Activated T-helper 1 cell treated with anti-CD3 and anti-CD28 coated beads, Interleukin-2, amount 50 U/mL, for 16 hours (primary cell): ENCODE measurements around the gene TOMM20.
"Not testable (repeated sequence)": the region's sequence is repeated elsewhere in the genome, so short reads cannot be mapped to it uniquely, and the experiment has no call there.

Source experiments
- DNase-seq, 2 donors: peaks; one replicate each; pipeline ENCODE4 v3.0.0-alpha.2; 2020; ENCODE audit warnings: low read depth in 1 of 2, low spot score in 1 of 2

Gene TOMM20

DNA sequence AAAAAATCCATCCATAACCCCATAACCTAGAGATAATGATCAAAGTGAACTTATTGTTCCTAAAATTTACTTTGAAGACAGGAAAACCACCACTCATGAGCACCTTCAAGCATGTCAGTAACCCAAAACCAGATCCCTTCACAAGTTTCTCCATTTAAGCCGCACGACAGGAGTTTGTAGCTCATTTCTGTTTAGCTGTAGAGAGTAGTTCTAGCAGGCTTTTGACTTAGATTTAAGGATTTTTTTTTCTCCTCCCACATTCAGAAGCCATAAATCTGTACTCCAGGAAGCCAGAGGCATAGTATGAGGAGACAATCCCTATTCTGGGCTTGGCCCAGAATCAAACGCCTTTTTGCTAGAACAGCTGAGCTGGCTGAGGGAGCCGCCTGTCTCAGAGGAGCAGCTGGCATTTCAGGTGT is 25.6 kb downstream of the TOMM20 start:
- DNase-seq = no peak

DNA sequence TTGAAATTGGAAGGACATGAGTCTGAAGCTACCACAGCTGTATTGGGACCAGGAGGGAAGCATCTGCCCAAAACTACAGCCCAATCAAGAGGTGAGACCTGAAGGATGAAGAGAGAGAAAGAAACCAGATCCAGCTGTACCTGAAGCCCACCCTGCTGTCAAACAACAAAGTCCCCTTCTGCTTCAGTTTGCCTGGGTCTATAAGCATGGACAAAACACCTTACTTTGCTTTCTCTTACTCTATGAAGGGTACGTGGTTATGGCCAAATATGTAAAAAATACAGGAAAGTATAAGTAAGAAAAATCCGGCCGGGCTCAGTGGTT is 26.4 kb downstream of the TOMM20 start:
- no peak for DNase-seq

DNA sequence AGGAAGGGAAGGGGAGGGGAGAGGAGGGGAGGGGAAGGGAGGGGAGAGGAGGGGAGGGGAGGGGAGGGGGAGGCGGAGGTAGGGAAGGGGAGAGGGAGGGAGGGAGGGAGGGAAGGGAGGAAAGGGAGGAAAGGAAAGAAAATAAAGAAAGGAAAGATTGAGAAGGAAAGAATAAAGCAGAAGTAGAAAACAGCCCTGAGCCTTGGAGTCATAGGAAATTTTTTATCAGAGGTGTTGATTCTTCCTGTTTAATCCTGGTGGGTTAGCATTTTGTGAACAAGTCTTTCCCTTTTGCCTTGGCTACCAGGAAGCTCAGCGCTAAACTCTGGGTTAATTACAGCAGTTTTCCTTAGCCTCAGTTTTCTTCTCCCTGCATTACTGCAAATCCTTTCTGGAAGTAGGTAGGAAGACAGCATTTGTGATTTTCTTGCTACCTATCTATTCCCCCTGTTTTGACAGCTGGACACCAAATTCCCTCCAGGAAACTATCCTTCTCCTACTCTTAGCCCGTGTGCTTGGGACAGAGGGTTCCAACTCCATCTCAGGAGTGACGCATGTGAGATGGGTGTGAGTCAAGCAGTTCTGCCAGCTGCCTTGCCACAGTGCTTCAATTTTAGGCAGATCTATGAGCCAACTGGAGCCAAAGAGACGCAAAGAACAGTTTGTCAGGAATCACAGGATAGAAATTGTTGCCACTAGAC is 26.9 kb downstream of the TOMM20 start:
- no peak for DNase-seq

DNA sequence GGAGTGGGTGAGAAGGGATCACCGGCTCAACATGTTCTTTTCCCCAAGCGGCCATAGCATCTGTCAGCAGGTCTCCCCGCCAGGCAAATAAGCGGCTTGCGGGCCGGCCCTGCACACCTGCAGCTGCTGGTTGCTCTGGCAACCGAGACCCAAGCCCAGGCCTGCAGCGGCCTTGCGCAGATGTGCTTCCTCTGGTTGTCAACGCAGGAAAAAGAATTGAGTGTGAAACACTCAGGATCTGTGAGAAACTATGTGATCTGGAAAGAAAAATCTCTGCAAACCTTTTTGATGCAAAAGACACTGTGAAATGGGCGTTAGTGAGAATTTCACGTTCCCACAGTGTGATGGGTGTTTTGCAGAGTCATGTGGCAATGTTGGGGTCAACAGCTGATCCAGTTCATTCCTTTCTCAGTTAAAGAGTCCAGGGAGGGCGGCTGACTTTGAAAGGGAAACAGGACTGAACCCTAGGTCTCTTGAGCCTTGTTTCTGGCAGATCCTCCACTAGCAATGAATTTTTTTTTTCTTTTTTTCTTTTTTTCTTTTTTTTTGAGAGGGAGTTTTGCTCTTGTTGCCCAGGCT is 28.4 kb downstream of the TOMM20 start:
- no peak for DNase-seq

DNA sequence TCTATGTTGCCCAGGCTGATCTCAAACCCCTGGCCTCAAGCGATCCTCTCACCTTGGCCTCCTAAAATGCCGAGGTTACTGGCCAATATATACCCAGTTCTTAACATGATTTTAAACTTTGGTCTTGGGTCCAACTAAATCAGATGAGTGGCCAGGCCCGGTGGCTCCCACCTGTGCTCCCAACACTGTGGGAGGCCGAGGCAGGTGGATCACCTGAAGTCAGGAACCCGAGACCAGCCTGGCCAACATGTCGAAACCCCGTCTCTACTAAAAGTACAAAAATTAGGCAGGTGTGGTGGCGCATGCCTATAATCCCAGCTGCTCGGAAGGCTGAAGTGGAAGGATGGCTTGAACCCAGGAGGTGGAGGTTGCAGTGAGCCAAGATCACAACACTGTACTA is 29.6 kb downstream of the TOMM20 start:
- no peak for DNase-seq

DNA sequence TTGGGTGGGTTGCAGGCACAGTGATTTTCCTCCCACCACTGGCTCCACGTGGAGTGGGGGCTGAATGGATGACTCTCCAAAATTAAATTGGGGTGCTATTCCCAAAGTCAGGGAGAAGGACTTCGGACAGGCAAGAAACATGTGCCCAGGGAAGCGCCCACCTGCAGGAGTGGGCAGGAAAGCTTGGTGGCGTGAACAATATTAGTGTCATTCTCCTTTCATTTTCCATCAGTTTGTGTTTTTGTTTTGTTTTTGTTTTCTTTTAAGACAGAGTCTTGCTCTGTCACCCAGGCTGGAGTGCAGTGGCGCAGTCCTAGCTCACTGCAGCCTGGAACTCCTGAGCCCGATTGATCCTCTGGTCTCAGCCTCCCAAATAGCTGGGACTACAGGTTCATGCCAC is 30.1 kb downstream of the TOMM20 start:
- no peak for DNase-seq

DNA sequence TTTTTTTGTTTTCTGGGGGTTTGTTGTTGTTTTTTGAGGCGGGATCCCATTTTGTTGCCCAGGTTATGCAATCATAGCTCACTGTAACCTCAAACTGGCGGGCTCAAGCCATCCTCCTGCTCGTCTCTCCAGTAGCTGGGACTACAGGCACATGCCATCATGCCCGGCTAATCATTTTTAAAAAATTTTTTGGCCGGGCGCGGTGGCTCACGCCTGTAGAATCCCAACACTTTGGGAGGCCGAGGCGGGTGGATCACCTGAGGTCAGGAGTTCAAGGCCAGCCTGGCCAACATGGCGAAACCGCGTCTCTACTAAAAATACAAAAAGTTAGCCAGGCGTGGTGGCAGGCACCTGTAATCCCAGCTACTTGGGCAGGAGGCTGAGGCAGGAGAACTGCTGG is 31.1 kb downstream of the TOMM20 start:
- DNase-seq = not testable (repeated sequence)

DNA sequence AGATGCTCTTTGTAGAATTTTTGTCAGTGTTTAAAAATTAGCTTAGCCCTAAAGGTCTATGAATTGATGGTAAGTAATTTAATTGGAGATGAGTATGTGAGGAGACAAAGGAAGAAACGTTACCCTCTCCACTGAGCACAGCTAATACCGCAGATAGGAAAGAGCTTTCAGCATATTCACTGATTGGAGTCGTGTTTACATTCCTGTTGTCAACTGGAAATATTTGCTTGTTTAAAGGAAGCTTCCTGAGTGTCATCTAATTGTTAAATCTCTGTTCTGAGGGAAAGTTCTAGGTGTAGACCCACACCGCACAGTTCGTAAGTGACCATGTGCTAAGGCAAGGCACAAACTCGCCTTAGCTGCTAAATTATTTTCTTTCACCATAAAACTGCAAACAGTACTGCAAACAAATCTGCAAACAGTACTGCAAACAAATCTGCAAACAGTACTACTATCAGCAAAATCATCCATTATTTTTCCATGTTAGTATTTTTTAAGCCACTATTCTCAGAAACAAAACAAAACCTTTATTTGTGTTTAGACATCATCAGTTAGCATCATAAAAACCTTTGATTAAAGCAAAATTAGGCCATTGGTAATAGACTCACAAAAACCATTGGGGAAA is 32.6 kb downstream of the TOMM20 start:
- no peak for DNase-seq

DNA sequence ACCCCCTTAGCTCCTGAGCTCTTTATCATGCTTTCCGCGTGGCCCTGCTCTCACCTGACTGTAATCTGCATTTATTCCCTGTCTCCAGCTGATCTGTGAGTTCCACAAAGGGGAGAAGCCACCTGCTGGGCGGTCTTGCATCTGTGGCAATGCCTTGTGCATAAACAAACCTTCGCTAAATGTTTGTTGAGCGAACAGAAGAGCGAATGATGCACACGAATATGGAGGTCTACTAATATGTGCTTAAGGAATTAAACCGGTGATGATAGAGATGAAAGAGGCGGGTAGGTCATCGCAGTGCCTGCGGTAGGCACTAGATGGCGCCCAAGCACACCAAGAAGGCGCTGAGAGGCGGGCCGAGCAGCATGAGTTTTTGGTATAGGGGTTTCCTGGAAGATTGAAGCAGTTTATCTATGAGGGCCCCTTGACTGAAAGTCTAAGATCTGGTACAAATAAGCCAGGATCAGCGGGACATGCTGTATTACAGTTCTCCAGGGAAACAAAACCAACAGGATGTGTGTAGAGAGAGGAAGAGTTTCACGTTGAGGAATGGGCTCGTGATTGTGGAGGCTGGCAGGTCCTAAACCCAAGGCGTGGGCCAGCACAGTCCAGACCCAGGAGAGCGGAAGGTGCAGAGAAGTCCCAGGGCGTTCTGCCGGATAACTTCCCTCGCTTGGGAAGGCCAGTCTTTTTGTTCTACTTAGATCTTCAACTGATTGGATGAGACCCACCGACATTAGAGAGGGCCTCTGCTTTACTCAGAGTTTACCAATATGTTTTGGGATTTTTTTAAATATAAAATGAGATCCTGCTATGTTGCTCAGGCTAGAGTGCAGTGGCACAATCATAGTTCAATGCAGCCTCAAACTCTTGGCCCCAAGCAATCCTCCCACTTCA is 34.7 kb downstream of the TOMM20 start:
- DNase-seq = peak; percentile 70 to 78

DNA sequence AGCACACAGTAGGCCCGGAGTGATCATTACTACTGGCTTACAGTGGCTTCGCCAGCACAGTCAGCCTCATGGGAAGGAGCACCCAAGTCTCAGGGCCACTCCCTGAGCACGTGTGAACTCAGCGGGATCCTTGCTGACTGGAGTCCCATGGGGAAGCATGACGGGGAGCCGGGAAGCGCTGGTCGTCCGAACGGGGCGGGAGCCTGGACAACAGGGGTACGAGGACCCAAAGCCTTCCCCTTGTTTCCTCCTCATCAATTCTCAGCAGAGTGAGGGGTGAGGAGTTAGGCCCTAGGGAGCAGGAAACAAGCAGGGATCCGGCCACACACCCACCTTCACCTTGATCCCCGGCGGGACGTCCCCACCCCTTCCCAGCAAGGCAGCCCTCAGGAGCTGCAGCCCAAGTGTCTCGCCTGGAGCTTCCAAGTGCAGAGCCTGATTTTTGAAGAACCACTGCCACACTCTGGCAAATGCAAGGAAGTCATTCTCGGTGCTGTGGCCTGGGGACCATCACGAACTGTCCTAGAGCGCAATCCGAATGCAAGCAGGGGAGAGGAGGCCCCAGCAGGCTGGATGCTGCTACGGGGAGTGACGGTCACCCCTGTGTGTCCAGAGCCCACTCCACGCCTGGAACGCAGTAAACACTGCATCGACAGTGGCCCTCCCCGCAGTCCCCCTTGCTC is 35.5 kb downstream of the TOMM20 start:
- no peak for DNase-seq

DNA sequence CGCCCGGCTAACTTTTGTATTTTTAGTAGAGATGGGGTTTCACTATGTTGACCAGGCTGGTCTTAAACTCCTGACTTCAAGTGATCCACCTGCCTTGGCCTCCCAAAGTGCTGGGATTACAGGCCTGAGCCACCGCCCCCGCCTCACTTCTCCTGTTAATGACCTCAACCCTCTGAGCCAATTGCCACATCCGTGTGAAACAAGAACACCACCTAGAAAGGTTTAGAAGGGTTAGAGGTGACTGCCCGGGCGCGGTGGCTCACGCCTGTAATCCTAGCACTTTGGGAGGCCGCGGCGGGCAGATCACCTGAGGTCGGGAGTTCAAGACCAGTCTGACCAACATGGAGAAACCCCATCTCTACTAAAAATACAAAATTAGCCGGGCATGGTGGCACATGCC is 36.2 kb downstream of the TOMM20 start:
- not testable (repeated sequence) for DNase-seq

DNA sequence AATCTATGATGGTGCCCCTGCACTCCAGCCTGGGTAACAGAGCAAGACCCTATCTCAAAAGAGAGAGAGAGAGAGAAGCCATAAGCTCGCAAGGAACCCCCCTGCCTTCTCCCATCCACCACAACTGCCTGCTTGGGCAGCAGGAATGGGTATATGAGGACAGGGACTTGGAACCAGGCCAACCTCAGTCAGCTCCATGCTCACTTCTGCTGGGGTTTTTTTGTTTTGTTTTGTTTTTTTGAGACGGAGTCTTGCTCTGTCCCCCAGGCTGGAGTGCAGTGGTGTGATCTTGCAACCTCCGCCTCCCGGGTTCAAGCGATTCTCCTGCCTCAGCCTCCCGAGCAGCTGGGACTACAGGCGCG is 36.6 kb downstream of the TOMM20 start:
- DNase-seq = not testable (repeated sequence)

DNA sequence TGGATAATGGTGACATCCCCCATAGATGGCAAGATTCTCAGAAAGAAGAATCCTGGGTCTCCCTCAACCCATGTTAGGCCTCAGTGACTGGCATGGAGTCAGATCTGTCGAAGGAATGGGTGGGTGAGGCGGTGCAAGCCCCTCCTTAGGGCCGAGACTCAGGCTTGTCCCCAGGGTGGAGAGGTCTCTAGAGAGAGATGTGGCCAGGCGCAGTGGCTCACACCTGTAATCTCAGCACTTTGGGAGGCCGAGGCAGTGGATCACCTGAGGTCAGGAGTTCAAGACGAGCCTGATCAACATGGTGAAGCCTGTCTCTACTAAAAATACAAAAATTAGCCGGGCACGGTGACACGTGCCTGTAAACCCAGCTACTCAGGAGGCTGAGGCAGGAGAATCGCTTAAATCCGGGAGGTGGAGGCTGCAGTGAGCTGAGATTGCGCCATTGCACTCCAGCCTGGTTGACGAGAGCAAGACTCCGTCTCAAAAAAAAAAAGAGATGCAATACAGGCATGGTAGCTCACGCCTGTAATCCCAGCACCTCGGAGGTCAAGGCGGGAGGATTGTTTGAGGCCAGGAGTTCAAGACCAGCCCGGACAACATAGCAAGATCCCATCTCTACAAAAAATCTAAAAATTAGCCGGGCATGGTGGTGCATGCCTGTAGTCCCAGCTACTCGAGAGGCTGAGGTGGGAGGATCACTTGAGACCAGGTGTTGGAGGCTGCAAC is 37.2 kb downstream of the TOMM20 start:
- DNase-seq = not testable (repeated sequence)

DNA sequence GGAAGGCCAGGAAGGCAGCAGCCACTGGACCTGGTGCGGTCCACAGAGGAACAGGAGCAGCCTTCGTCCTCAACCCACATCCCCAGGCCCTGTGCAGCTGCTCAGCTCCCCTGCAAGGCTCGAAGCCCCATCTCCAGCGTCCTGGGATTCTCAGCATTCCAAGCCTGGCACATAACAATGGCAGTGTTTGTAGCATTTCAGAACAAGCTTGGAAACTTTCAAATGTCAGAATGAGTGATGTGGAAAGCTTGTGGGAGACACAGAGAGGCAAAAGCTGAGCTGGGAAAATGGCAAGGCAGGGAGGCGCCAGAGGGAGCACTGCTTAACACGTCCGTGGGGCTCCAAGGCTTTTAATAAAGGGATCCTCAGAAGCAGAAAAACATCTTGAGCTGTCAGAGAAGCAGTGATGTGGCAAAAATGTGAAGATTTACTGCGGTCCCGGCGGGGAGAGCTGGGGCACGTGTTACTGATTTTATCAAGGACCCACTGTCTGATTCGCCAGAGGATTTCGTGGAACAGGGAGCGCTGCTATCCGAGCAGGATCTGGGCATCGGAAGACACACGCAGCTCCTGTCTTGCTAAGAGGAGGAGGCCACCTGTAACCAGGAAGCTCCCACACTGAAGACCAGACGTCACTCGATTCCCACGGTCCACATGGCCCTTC is 38.1 kb downstream of the TOMM20 start:
- no peak for DNase-seq

DNA sequence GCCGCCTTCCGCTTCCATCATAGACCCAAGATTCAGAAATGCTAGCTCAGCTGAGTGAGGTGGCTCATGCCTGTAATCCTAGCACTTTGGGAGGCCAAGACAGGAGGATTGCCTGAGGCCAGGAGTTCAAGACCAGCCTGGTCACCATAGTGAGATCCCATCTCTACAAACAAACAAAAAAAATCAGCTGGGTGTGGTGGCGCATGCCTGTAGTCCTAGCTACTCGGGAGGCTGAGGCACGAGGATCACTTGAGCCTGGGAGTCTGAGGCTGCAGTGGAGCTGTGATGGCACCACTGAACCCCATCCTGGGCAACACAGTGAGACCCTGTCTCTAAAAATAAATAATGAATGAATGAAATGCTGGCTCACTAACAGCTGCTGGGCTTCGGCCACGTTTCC is 39.7 kb downstream of the TOMM20 start:
- DNase-seq = no peak

DNA sequence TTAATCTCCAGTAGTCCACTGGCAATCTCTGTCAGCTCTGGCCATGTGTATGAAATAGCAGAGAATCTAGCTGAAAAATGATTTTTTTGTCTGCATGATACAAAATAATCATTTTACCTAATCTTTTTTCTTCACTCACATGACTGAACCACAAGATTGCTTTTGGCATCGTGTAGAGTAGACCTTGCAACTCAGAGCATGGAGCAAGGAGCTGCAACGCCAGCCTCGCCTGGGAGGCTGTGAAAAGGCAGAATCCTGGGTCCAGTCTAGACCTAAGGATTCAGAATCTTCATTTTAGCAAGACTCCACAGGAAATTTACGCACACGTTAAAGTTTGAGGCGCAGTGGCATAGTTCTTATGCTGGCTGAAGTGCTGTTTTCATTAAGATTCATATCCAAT is 40.2 kb downstream of the TOMM20 start:
- DNase-seq = no peak

DNA sequence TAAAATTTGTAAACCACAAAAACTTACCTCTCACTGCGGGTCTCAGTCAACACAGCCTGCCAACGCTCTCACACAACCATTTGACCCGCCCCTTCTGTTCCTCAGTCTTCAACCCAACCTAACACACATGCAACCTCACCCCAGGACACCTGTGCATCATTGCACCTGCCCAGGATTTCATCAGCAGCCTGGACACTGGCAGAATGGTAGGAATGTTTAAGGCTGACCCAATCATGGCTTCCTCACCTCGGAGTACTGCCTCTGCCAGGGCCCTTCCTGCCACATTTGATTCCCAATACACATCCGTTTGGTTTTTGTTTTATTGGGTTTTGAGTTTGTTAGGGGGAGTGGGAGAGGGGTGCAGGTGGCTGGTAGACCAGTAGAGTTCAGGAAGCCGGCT is 40.7 kb downstream of the TOMM20 start:
- no peak for DNase-seq

DNA sequence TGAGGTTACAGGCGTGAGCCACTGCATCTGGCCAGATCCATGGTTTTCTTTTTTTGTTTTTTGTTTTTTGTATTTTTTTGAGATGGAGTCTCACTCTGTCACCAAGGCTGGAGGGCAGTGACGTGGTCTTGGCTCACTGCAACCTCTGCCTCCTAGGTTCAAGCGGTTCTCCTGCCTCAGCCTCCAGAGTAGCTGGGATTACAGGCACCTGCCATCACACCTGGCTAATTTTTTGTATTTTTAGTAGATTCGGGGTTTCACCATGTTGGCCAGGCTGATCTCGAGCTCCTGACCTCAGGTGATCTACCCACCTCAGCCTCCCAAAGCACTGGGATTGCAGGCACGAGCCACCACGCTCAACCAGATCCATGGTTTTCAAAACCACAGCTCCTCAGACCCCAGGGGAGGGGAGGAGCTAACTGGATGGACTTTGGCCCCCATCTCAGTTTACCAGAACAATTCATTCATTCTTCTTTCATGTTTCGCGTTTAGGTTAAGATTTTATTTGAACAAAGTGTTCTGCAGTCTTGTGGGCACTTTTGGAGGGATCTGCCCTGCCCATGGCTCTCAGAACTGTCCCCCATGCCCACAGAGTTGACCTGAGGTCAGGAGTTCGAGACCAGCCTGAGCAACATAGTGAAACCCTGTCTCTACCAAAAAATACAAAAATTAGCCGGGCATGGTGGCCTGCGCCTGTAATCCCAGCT is 43.1 kb downstream of the TOMM20 start:
- not testable (repeated sequence) for DNase-seq

DNA sequence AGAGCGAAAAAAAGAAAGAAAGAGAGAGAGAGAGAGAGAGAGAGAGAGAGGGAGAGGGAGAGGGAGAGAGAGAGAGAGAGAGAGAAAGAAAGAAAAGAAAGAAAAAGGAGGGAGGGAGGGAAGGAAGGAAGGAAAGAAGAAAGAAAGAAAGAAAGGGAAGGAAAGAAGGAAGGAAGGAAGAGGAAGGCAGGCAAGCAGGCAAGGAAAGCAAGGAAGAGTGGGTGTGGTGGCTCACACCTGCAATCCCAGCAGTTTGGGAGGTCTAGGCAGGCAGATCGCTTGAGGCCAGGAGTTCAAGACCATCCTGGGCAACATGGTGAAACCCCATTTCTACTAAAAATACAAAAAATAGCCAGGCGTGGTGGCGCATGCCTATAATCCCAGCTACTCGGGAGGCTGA is 47.8 kb downstream of the TOMM20 start:
- not testable (repeated sequence) for DNase-seq

DNA sequence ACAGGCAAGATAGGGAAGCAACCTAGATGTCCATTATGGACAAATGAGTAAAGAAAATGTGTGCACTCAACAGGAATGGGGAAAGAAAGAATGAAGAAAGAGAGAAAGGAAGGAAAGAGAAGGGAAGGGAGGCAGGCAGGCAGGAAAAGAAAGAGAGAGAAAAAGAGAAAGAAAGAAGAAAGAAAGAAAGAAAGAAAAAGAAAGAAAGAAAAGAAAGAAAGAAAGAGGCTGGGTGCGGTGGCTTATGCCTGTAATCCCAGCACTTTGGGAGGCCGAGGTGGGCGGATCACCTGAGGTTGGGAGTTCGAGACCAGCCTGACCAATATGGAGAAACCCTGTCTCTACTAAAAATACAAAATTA is 48.4 kb downstream of the TOMM20 start:
- not testable (repeated sequence) for DNase-seq
